HepG2 (cell line): ENCODE results near the gene TMEM38B. TPM values are rescaled to one million over a fixed set of nuclear protein-coding genes. Genes with fewer than 3 reads are reported as not detected.

Experiments used
- BRD4 ChIP-seq: sonication (generic); formaldehyde crosslinking; IDR thresholded peaks from 2 replicates; pipeline ENCODE4 v1.4.0; 2020; ENCODE audit warnings: missing genetic modification reagents
- CEBPG ChIP-seq: IDR thresholded peaks from 2 replicates; pipeline ENCODE4 v1.6.1; 2016
- FOXP1 ChIP-seq, 2 experiments: fragments of 450-650 bp in 1 of 2; IDR thresholded peaks; 2 replicates each; pipeline ENCODE4 v1.6.1; 2017 to 2018; ENCODE audit warnings: antibody characterized with exemption in 1 of 2
- HES4 ChIP-seq: sonication (generic); formaldehyde crosslinking; IDR thresholded peaks from 2 replicates; pipeline ENCODE4 v1.9.0; 2021; ENCODE audit warnings: mild to moderate bottlenecking, missing genetic modification reagents, borderline replicate concordance
- HHEX ChIP-seq: IDR thresholded peaks from 2 replicates; pipeline ENCODE4 v1.6.1; 2016; ENCODE audit warnings: control low read depth
- MAFG ChIP-seq: sonication (generic); formaldehyde crosslinking; IDR thresholded peaks from 2 replicates; pipeline ENCODE4 v1.5.1; 2020; ENCODE audit warnings: mild to moderate bottlenecking, missing genetic modification reagents
- NCOA1 ChIP-seq: sonication (generic); formaldehyde crosslinking; IDR thresholded peaks from 2 replicates; pipeline ENCODE4 v1.9.0; 2021; ENCODE audit warnings: missing genetic modification reagents
- NFE2L2 ChIP-seq: fragments of 150-350 bp; IDR thresholded peaks from 2 replicates; pipeline ENCODE4 v1.6.1; 2014; ENCODE audit warnings: low read length
- PHF21A ChIP-seq: sonication (generic); formaldehyde crosslinking; IDR thresholded peaks from 2 replicates; pipeline ENCODE4 v1.5.0; 2020; ENCODE audit warnings: mild to moderate bottlenecking, missing genetic modification reagents
- RFX1 ChIP-seq: fragments of 450-650 bp; IDR thresholded peaks from 2 replicates; pipeline ENCODE4 v1.6.1; 2017
- STAG1 ChIP-seq: sonication (generic); formaldehyde crosslinking; IDR thresholded peaks from 2 replicates; pipeline ENCODE4 v1.4.0; 2020; ENCODE audit warnings: missing genetic modification reagents
- XRCC5 ChIP-seq: fragments of 200-400 bp; formaldehyde crosslinking; optimal IDR thresholded peaks from 2 replicates; pipeline ENCODE3; 2017; ENCODE audit warnings: mild to moderate bottlenecking, low read length
- ZFYVE20 ChIP-seq: sonication (generic); formaldehyde crosslinking; IDR thresholded peaks from 2 replicates; pipeline ENCODE4 v1.8.0; 2023; ENCODE audit warnings: low read depth, mild to moderate bottlenecking, moderate library complexity, missing genetic modification reagents, borderline replicate concordance
- ZHX2 ChIP-seq, 2 experiments: sonication (generic) in 1 of 2; formaldehyde crosslinking in 1 of 2; IDR thresholded peaks; 2 replicates each; pipeline versions ENCODE4 v1.6.1 to v1.9.0; 2014 to 2022; ENCODE audit warnings: antibody characterized with exemption in 1 of 2, borderline replicate concordance in 1 of 2, inconsistent platforms in 1 of 2, low read depth in 1 of 2, missing genetic modification reagents in 1 of 2
- ZNF143 ChIP-seq: sonication (generic); formaldehyde crosslinking; IDR thresholded peaks from 2 replicates; pipeline ENCODE4 v1.4.0; 2020; ENCODE audit warnings: missing genetic modification reagents
- ZNF33A ChIP-seq: sonication (generic); formaldehyde crosslinking; IDR thresholded peaks from 2 replicates; pipeline ENCODE4 v1.5.1; 2020; ENCODE audit warnings: missing genetic modification reagents, mild to moderate bottlenecking, moderate library complexity, borderline replicate concordance
- ZNF605 ChIP-seq: sonication (generic); formaldehyde crosslinking; IDR thresholded peaks from 2 replicates; pipeline ENCODE4 v1.8.0; 2022; ENCODE audit warnings: mild to moderate bottlenecking, missing genetic modification reagents
- polyA plus RNA-seq, 8 experiments: library from polyadenylated mRNA; depleted of rRNA in 3 of 8; stranded (reverse) in 7 of 8; unstranded in 1 of 8; fragments of >200 nt; fragmentation: Illumina TruSeq in 4 of 8; extraction: Trizol in 4 of 8; gene quantifications; 2 replicates each; pipeline versions ENCODE4 v1.2.1 to v1.2.3, GENCODE V29; 2011 to 2016; ENCODE audit warnings: low read depth in 4 of 8, missing spikeins in 1 of 8, mixed read lengths in 1 of 8; ENCODE audit not compliant: insufficient read depth in 1 of 8
- total RNA-seq, 5 experiments: library from RNA; depleted of rRNA; stranded (reverse); fragments of >200 nt; fragmentation: Illumina TruSeq; extraction: Trizol; gene quantifications; 2 replicates each; pipeline ENCODE4 v1.2.3, GENCODE V29; 2016; ENCODE audit warnings: low read depth in 1 of 5
- TF ChIP-seq, protein P1 (sequence below): sonication (generic); formaldehyde crosslinking; IDR thresholded peaks from 2 replicates; pipeline ENCODE4 v1.8.0; 2022; ENCODE audit warnings: mild to moderate bottlenecking, missing genetic modification reagents, moderate library complexity
- TF ChIP-seq, protein P2 (sequence below): sonication (generic); formaldehyde crosslinking; conservative IDR thresholded peaks from 2 replicates; pipeline ENCODE4 v1.4.0; 2020; ENCODE audit warnings: mild to moderate bottlenecking, missing genetic modification reagents, moderate library complexity

TMEM38B gene
- total and polyA plus RNA-seq, 2 of the 13 experiments (the other 11 are each of a cell fraction or from before 2014, with no cell fraction given) = 13.4 to 32.4 TPM

DNA sequence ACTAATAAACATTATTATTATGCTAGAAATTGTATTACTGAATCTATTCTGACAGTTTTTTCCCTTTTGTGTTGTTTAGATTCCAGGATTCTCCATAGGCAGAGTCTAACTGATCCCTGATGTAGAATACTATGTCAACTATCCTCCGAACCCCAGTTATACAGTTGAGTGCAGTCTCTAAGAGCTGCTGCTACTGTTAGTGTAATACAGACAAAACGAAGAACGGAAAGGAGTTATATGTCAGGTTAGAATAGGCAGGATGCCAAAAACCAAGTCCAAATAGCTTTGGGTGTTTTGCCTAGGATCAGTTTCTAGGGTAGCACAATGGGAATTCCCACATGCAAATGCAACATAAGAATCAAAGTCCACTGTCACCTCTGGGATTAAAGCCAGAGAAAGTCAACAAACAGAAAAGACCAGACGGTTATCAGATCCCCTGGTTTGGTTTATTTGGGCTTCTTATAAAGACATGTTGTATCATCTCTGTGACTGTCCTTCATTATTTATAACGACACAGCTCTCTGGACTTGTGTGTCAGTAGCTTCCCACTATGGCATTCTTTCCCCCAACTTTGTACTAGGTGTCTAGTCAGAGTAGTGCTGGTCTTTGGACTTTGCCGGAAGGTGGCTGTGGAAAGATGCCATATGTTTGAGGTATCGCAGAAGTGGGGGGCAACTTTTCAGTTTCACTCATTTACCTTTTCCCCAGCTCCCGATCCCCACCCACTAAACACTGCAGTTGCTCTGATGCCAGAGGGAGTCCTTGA, 14.9 kb upstream of the TMEM38B start (continued):
- TF ChIP-seq, protein P1, sequence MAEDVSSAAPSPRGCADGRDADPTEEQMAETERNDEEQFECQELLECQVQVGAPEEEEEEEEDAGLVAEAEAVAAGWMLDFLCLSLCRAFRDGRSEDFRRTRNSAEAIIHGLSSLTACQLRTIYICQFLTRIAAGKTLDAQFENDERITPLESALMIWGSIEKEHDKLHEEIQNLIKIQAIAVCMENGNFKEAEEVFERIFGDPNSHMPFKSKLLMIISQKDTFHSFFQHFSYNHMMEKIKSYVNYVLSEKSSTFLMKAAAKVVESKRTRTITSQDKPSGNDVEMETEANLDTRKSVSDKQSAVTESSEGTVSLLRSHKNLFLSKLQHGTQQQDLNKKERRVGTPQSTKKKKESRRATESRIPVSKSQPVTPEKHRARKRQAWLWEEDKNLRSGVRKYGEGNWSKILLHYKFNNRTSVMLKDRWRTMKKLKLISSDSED (CRISPR knock-in tag) = no peak
- TF ChIP-seq ZHX2 (IDR thresholded peaks at IDR 0.05; ENCODE audit: low read depth) (no peak), ZHX2 (CRISPR knock-in tag; IDR thresholded peaks at IDR 0.05; ENCODE audit: borderline replicate concordance) (no peak), ZNF33A (CRISPR knock-in tag) (no peak), ZFYVE20 (no peak), PHF21A (peak; percentile 47; the same call in 1 of the 2 replicates), HHEX (CRISPR knock-in tag) (no peak), CEBPG (CRISPR knock-in tag) (peak; percentile 12; the same call in 1 of the 2 replicates), STAG1 (CRISPR knock-in tag) (no peak), MAFG (CRISPR knock-in tag) (no peak), XRCC5 (no peak), RFX1 (no peak), NCOA1 (no peak), NFE2L2 (no peak), ZNF143 (CRISPR knock-in tag) (no peak), BRD4 (CRISPR knock-in tag) (no peak), FOXP1 (IDR thresholded peaks at IDR 0.05) (no peak), FOXP1 (CRISPR knock-in tag; IDR thresholded peaks at IDR 0.05) (0 out of 2 replicates have a peak, but pooled peaks have one; percentile 51), ZNF605 (CRISPR knock-in tag) (peak; percentile 41; the same call in 1 of the 2 replicates), HES4 (CRISPR knock-in tag) (no peak)
- TF ChIP-seq, protein P2, sequence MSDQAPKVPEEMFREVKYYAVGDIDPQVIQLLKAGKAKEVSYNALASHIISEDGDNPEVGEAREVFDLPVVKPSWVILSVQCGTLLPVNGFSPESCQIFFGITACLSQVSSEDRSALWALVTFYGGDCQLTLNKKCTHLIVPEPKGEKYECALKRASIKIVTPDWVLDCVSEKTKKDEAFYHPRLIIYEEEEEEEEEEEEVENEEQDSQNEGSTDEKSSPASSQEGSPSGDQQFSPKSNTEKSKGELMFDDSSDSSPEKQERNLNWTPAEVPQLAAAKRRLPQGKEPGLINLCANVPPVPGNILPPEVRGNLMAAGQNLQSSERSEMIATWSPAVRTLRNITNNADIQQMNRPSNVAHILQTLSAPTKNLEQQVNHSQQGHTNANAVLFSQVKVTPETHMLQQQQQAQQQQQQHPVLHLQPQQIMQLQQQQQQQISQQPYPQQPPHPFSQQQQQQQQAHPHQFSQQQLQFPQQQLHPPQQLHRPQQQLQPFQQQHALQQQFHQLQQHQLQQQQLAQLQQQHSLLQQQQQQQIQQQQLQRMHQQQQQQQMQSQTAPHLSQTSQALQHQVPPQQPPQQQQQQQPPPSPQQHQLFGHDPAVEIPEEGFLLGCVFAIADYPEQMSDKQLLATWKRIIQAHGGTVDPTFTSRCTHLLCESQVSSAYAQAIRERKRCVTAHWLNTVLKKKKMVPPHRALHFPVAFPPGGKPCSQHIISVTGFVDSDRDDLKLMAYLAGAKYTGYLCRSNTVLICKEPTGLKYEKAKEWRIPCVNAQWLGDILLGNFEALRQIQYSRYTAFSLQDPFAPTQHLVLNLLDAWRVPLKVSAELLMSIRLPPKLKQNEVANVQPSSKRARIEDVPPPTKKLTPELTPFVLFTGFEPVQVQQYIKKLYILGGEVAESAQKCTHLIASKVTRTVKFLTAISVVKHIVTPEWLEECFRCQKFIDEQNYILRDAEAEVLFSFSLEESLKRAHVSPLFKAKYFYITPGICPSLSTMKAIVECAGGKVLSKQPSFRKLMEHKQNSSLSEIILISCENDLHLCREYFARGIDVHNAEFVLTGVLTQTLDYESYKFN (CRISPR knock-in tag) = peak; percentile 81
